Ovary (tissue), 9 donors: Measurements from ENCODE around the gene SRSF12. TPM values are rescaled to one million over a fixed set of nuclear protein-coding genes. Genes with fewer than 3 reads are reported as not detected.

Experiments used
- DNase-seq, 5 donors: peaks; one replicate each; pipeline ENCODE4 v3.0.0-alpha.2; 2019 to 2020
- H3K27ac ChIP-seq, 2 donors: fragments of 200-600 bp; one replicate each; pipeline versions ENCODE4 v1.5.1 to v1.8.0; 2019 to 2022
- H3K27me3 ChIP-seq: fragments of 200-600 bp; one replicate; pipeline ENCODE4 v1.8.0; 2022
- H3K36me3 ChIP-seq: fragments of 200-600 bp; sonication (generic); one replicate; pipeline ENCODE4 v1.5.1; 2019
- H3K4me1 ChIP-seq: one replicate; pipeline ENCODE4 v1.8.1; 2013; ENCODE audit warnings: mild to moderate bottlenecking, moderate library complexity; ENCODE audit not compliant: insufficient read depth
- H3K4me3 ChIP-seq: fragments of 200-600 bp; sonication (generic); one replicate; pipeline ENCODE4 v1.5.1; 2017
- H3K9me3 ChIP-seq, 2 donors: fragments of 200-600 bp in 1 of 2; sonication (generic) in 1 of 2; one replicate each; pipeline versions ENCODE4 v1.5.1 to v1.8.1; 2013 to 2019; ENCODE audit warnings: mild to moderate bottlenecking in 1 of 2, moderate library complexity in 1 of 2
- CTCF ChIP-seq, 3 donors: fragments of 450-650 bp in 2 of 3; fragments of 200-600 bp in 1 of 3; IDR thresholded peaks; one replicate each; pipeline versions ENCODE4 v1.5.1 to v1.8.0; 2016 to 2022; ENCODE audit warnings: antibody characterized with exemption in 3 of 3, mild to moderate bottlenecking in 1 of 3
- EP300 ChIP-seq: sonication (generic); formaldehyde crosslinking; IDR thresholded peaks from one replicate; pipeline ENCODE4 v1.6.1; 2017; ENCODE audit warnings: antibody characterized with exemption
- POLR2A ChIP-seq: fragments of 450-650 bp; IDR thresholded peaks from one replicate; pipeline ENCODE4 v1.6.1; 2017; ENCODE audit warnings: antibody characterized with exemption, mild to moderate bottlenecking, moderate library complexity
- WGBS, 3 donors: extraction: QIAGEN DNeasy Blood & Tissue Kit in 1 of 3; methylation state at CpG; one replicate each; pipeline versions ENCODE4 v1.1.5 to v1.1.7; 2013 to 2017; 5-methylcytosine and 5-hydroxymethylcytosine counted together
- intact Hi-C, 4 donors: fragments of 100-400 bp; cut with DNase I; formaldehyde crosslinking; loops; one replicate each; pipeline versions ENCODE4 v1.11.0 to v1.15.1; 2022 to 2023
- polyA plus RNA-seq, 2 donors: library from polyadenylated mRNA; stranded (reverse); fragments of 200-250 nt in 1 of 2; fragments of 350-450 nt in 1 of 2; fragmentation: Illumina TruSeq in 1 of 2; extraction: RNeasy Lipid Tissue Mini Kit (QIAGEN cat#74804) in 1 of 2; gene quantifications; one replicate each; pipeline ENCODE4 v1.2.3, GENCODE V29; 2013 to 2014
- total RNA-seq, 7 donors: library from RNA; depleted of rRNA in 2 of 7; stranded (reverse); fragments of >200 nt in 2 of 7; fragmentation: NEBNext Ultra II Directional in 3 of 7; extraction: Animal tissue kit (Norgen Biotek cat#: 25700) in 3 of 7; gene quantifications; one replicate each; pipeline versions ENCODE4 v1.1.0 to v1.2.4, GENCODE V29; 2016 to 2023
- donor health status: DM: no; HTN: no; CAD: no; lungs with moderate emphysema.
- donor health status: DM: no; HTN: no; CAD: no.
- donor health status: Bipolar disorder and iron deficiency.
- donor health status: DM: yes; HTN: yes; CAD: no.
- donor health status: DM: no; HTN: no; CAD: no.
- donor health status: DM: yes; HTN: yes; CAD: no.

The SRSF12 gene
- total and polyA plus RNA-seq, 9 donors, result 0.83 to 9.8 (median 2.5) TPM

DNA sequence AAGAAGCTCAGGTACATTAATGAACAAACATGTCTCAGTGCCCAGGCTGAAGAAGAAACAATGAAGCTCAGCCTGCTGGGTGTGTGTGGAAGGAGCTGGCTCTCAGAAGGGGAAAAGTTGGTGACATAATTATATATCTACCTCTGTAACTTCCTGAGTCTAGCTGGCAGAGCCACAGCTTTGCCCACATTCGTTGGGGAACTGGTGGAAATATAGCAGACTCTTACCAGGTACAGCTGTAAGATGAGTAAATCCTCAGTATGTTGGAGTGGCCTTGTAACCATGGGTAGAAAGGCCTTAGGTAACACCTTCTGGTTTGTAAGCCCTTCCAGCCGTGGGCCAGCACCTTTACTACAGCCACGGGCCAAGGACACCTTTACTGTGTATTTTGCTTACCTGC, 67.2 kb downstream of the SRSF12 start:
- H3K9me3 ChIP-seq, result no peaks in the 10 kb centered on the region
- intact Hi-C loops, result no loop called here
- no peak for TF ChIP-seq CTCF (IDR thresholded peaks at IDR 0.05)
- TF ChIP-seq EP300, result no peak
- no peak for TF ChIP-seq POLR2A
- H3K27ac ChIP-seq, result no peak overlapping the region
- WGBS, 3 donors, result 82 to 90% (median 85%) methylated on average over 3 of the region's 3 CpGs
- H3K36me3 ChIP-seq, result no peaks in the 10 kb centered on the region
- no peaks in the 10 kb centered on the region for H3K27me3 ChIP-seq
- H3K4me1 ChIP-seq, result peaks cover 5% of the 10 kb centered on the region
- DNase-seq, result no peak
- no peak overlapping the region for H3K4me3 ChIP-seq

DNA sequence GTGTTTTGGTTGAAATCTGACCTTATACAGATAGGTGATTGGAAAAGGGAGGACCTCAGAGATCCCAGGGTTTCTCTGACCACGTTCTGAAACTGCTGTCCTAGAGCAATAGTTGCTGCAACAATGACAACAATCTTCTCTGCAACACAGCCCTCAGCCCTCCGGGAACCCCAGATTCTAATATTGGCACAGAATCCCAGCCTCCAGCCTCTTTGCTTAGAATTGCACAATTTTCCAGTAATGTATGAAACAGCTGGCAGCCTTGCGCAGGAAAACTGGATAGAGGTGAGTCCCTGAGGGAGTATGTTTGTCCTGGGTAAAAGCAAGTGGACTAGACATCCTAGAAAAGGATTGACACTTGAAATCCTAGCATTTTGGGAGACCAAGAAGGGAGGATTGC, 67.7 kb downstream of the SRSF12 start:
- Histone ChIP-seq H3K9me3 (no peaks in the 10 kb centered on the region), H3K27ac (no peak overlapping the region), H3K27me3 (no peaks in the 10 kb centered on the region), H3K4me1 (peaks cover 5% of the 10 kb centered on the region), H3K36me3 (no peaks in the 10 kb centered on the region), H3K4me3 (no peak overlapping the region)
- TF ChIP-seq POLR2A (peak; percentile 15), EP300 (peak; percentile 96), CTCF (IDR thresholded peaks at IDR 0.05) (no peak)
- intact Hi-C loops, result no loop called here
- DNase-seq, result peak; percentile 39 to 86 (median 64)
- WGBS, 3 donors, result 8 to 14% (median 9%) methylated on average over 3 of the region's 3 CpGs

DNA sequence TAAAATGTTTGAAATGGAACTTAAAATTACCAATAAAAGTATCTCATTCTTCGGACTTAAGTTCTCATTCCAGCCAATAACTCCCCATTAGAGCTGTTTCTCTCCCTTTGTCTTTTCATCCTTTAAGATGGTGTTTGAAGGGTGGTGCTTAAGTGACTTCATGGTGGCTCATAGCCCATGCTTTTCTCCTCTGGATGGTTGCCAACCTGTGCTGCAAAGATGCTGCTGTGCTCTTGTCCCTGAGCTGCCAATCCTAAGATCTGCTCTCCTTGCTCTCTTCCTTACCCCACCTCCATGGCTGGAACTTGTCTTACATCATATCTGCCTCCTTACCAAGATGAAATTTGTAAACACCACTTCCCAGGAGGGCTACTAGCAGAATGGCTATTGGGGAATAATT, 68.9 kb downstream of the SRSF12 start:
- no peaks in the 10 kb centered on the region for H3K36me3 ChIP-seq
- H3K4me3 ChIP-seq, result no peak overlapping the region
- intact Hi-C loops, result no loop called here
- H3K4me1 ChIP-seq, result peaks cover 5% of the 10 kb centered on the region
- TF ChIP-seq CTCF (IDR thresholded peaks at IDR 0.05) (no peak), EP300 (no peak), POLR2A (no peak)
- DNase-seq, result peak in 1 of 5 donors; percentile 39
- H3K27me3 ChIP-seq, result no peaks in the 10 kb centered on the region
- H3K27ac ChIP-seq, result no peak overlapping the region
- H3K9me3 ChIP-seq, result no peaks in the 10 kb centered on the region
- 69 to 92% (median 88%) methylated on average over 1 of the region's 1 CpG for WGBS, 3 donors

DNA sequence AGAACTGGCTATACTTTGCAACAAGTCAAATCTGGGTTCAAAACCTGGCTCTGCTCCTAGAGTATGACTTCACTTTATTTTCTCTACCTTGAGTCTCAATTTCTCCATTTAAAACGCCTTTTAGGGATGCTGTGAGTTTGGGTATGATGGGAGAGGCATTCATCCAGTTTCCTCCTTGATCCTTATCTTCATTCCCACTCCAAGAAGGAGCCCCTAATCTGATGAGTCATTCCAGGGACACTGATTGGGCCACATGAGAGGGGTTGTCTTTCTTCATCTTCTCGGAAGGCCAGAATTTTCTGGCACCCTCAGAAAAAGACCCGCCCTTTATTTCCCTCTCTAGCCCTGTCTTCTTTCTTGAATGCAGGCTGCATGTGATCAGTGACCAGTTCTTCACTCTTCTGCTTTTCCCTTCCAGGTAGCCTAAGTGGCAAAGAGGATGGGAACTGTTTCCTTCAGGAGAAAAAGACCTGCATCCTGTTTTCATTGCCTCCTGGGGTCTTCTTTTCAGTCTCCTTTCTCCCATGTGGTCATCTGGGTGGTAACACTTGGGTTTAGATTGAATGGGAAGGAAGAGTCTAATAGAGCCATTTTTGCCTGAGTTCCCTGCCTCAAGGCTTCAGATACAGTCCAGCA, 69.5 kb downstream of the SRSF12 start:
- peaks cover 5% of the 10 kb centered on the region for H3K4me1 ChIP-seq
- no peak overlapping the region for H3K4me3 ChIP-seq
- no peak overlapping the region for H3K27ac ChIP-seq
- H3K9me3 ChIP-seq, result no peaks in the 10 kb centered on the region
- DNase-seq, result no peak
- intact Hi-C loops, result no loop called here
- H3K27me3 ChIP-seq, result no peaks in the 10 kb centered on the region
- WGBS, 3 donors, result 91 to 94% (median 91%) methylated on average over 3 of the region's 3 CpGs
- TF ChIP-seq POLR2A (no peak), CTCF (IDR thresholded peaks at IDR 0.05) (no peak), EP300 (no peak)
- no peaks in the 10 kb centered on the region for H3K36me3 ChIP-seq
